ENCODE results near the gene C19orf53.

The C19orf53 gene

GRCh38 chr19:13731147-13731964, 42.9 kb upstream of the C19orf53 start:
- ChIA-PET CTCF (interaction anchor here (0.6 to 0.9 kb wide), 3 partner anchors 10 to 452 kb away, joined by 4 to 9 read pairs (median 4); no protein-coding TSS in a partner anchor), POLR2A (interaction anchor here (0.7 to 2.1 kb wide), 18 partner anchors 9 to 276 kb away, joined by 3 to 28 read pairs (median 3); partner anchors contain the start of genes C19orf53 and MRI1)
- peak; percentile 99 for DNase-seq (ENCODE audit: extremely low spot score)
- TF ChIP-seq L3MBTL2 (conservative IDR thresholded peaks at IDR 0.05) (peak; percentile 50), PKNOX1 (IDR thresholded peaks at IDR 0.05) (peak; percentile 76), LEF1 (IDR thresholded peaks at IDR 0.05; ENCODE audit: borderline replicate concordance) (no peak)

DNA sequence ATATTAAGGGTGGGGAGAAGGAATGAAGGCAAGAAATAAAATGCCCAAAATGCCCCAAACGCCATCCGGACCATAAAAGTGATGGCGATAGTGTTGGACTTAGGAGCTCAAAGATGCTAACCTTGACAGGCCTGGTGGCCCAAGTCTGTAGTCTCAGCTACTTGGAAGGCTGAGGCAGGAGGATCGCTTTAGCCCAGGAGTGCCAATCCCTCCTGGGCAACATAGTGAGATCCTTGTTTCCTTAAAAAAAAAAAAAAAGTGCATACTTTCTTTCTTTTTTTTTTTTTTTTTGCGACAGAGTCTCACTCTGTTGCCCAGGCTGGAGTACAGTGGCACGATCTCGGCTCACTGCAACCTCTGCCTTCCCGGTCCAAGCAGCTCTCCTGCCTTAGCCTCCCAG, 41.9 kb upstream of the C19orf53 start:
- CTCF ChIA-PET = interaction anchor here (0.6 kb wide), 1 partner anchor 453 kb away, joined by 4 read pairs; no protein-coding TSS in a partner anchor
- TF ChIP-seq CTBP1 (IDR thresholded peaks at IDR 0.05; ENCODE audit: borderline replicate concordance) (no peak), SP1 (IDR thresholded peaks at IDR 0.05) (no peak), TARDBP (IDR thresholded peaks at IDR 0.05) (no peak), ELF4 (IDR thresholded peaks at IDR 0.05) (no peak), L3MBTL2 (conservative IDR thresholded peaks at IDR 0.05) (no peak), LEF1 (IDR thresholded peaks at IDR 0.05; ENCODE audit: borderline replicate concordance) (no peak), FOXK2 (IDR thresholded peaks at IDR 0.05) (no peak), BHLHE40 (IDR thresholded peaks at IDR 0.05; ENCODE audit: borderline replicate concordance) (no peak), HDGF (IDR thresholded peaks at IDR 0.05; ENCODE audit: borderline replicate concordance) (no peak), NFRKB (IDR thresholded peaks at IDR 0.05) (no peak), ZNF384 (IDR thresholded peaks at IDR 0.05) (no peak), SUZ12 (IDR thresholded peaks at IDR 0.05) (no peak), ARNT (IDR thresholded peaks at IDR 0.05) (no peak), PKNOX1 (IDR thresholded peaks at IDR 0.05) (no peak), FOXA1 (IDR thresholded peaks at IDR 0.05) (no peak), FOXM1 (IDR thresholded peaks at IDR 0.05; ENCODE audit: borderline replicate concordance) (no peak)
- DNase-seq (ENCODE audit: extremely low spot score) = no peak

GRCh38 chr19:13734751-13735150, 39.5 kb upstream of the C19orf53 start:
- TF ChIP-seq SP1 (IDR thresholded peaks at IDR 0.05) = no peak
- no peak for TF ChIP-seq FOXM1 (IDR thresholded peaks at IDR 0.05; ENCODE audit: borderline replicate concordance)
- no peak for TF ChIP-seq FOXK2 (IDR thresholded peaks at IDR 0.05)
- no peak for TF ChIP-seq LEF1 (IDR thresholded peaks at IDR 0.05; ENCODE audit: borderline replicate concordance)
- no peak for TF ChIP-seq ELF4 (IDR thresholded peaks at IDR 0.05)
- no peak for TF ChIP-seq BHLHE40 (IDR thresholded peaks at IDR 0.05; ENCODE audit: borderline replicate concordance)
- POLR2A ChIA-PET = interaction anchor here (1.9 kb wide), 1 partner anchor 13 kb away, joined by 7 read pairs; a partner anchor contains a TSS
- DNase-seq (ENCODE audit: extremely low spot score) = no peak
- CTCF ChIA-PET = no interaction called here

More for the DNA sequence above, 41.9 kb upstream of the C19orf53 start:
- POLR2A ChIA-PET = interaction anchor here (0.7 to 2.1 kb wide), 6 partner anchors 16 to 114 kb away, joined by 3 to 28 read pairs (median 6); partner anchors contain the start of genes C19orf53 and MRI1

DNA sequence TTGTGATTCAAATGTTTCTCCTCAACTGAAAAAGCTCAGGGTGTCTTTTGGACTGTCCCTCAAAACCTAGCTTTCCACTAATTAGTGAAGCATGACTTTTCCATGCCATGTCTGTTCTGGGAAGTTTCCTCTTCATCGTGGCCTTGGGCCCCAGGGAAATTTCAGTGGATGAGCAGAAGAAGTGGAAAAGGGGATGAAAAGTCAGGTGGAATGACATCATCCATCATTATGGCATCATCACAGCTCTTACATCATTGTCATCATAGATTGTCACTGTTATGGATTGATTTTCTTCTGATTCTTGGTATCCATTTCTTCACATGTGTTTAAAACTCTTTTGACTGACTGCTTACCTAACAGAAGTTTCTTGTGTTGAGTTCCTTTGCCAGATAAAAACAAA, 36.2 kb upstream of the C19orf53 start:
- no peak for DNase-seq (ENCODE audit: extremely low spot score)
- no peak for TF ChIP-seq PKNOX1 (IDR thresholded peaks at IDR 0.05)
- TF ChIP-seq L3MBTL2 (conservative IDR thresholded peaks at IDR 0.05) = no peak
- TF ChIP-seq ZNF384 (IDR thresholded peaks at IDR 0.05) = no peak
- TF ChIP-seq FOXK2 (IDR thresholded peaks at IDR 0.05) = no peak
- TF ChIP-seq CTBP1 (IDR thresholded peaks at IDR 0.05; ENCODE audit: borderline replicate concordance) = no peak
- TF ChIP-seq FOXM1 (IDR thresholded peaks at IDR 0.05; ENCODE audit: borderline replicate concordance) = no peak
- TF ChIP-seq HDGF (IDR thresholded peaks at IDR 0.05; ENCODE audit: borderline replicate concordance) = no peak
- TF ChIP-seq NFRKB (IDR thresholded peaks at IDR 0.05) = no peak
- ChIA-PET CTCF (interaction anchor here (0.7 kb wide), 1 partner anchor 683 kb away, joined by 9 read pairs; no protein-coding TSS in a partner anchor), POLR2A (interaction anchor here (0.6 to 1.7 kb wide), 2 partner anchors 10 to 26 kb away, joined by 4 to 8 read pairs; partner anchors contain the start of gene MRI1)

GRCh38 chr19:13741893-13742292, 32.4 kb upstream of the C19orf53 start:
- DNase-seq (ENCODE audit: extremely low spot score) = no peak
- ChIA-PET POLR2A (interaction anchor here (1.0 kb wide), 1 partner anchor 10 kb away, joined by 3 read pairs; no protein-coding TSS in a partner anchor), CTCF (no interaction called here)
- TF ChIP-seq FOXM1 (IDR thresholded peaks at IDR 0.05; ENCODE audit: borderline replicate concordance) (no peak), ARNT (IDR thresholded peaks at IDR 0.05) (no peak), SP1 (IDR thresholded peaks at IDR 0.05) (no peak), CTBP1 (IDR thresholded peaks at IDR 0.05; ENCODE audit: borderline replicate concordance) (no peak), HDGF (IDR thresholded peaks at IDR 0.05; ENCODE audit: borderline replicate concordance) (no peak), L3MBTL2 (conservative IDR thresholded peaks at IDR 0.05) (no peak), FOXK2 (IDR thresholded peaks at IDR 0.05) (no peak), ZNF384 (IDR thresholded peaks at IDR 0.05) (no peak)

GRCh38 chr19:13742756-13743155, 31.5 kb upstream of the C19orf53 start:
- TF ChIP-seq L3MBTL2 (conservative IDR thresholded peaks at IDR 0.05) (no peak), TARDBP (IDR thresholded peaks at IDR 0.05) (no peak), LEF1 (IDR thresholded peaks at IDR 0.05; ENCODE audit: borderline replicate concordance) (no peak), SP1 (IDR thresholded peaks at IDR 0.05) (no peak), ELF4 (IDR thresholded peaks at IDR 0.05) (no peak), ZNF384 (IDR thresholded peaks at IDR 0.05) (no peak), BHLHE40 (IDR thresholded peaks at IDR 0.05; ENCODE audit: borderline replicate concordance) (no peak), FOXK2 (IDR thresholded peaks at IDR 0.05) (no peak), PKNOX1 (IDR thresholded peaks at IDR 0.05) (no peak), CTBP1 (IDR thresholded peaks at IDR 0.05; ENCODE audit: borderline replicate concordance) (no peak), NFRKB (IDR thresholded peaks at IDR 0.05) (no peak), HDGF (IDR thresholded peaks at IDR 0.05; ENCODE audit: borderline replicate concordance) (no peak), SUZ12 (IDR thresholded peaks at IDR 0.05) (no peak), FOXA1 (IDR thresholded peaks at IDR 0.05) (no peak), FOXM1 (IDR thresholded peaks at IDR 0.05; ENCODE audit: borderline replicate concordance) (no peak)
- DNase-seq (ENCODE audit: extremely low spot score) = no peak
- POLR2A ChIA-PET = no interaction called here
- CTCF ChIA-PET = no interaction called here
